Raji (cell line): ENCODE results near the gene P3H2.

Experiments used
- POLR2A ChIP-seq: IDR thresholded peaks from 2 replicates; pipeline ENCODE4 v1.6.1; 2011; ENCODE audit warnings: low read depth, low read length, control low read depth; ENCODE audit not compliant: insufficient read depth

P3H2 gene

DNA sequence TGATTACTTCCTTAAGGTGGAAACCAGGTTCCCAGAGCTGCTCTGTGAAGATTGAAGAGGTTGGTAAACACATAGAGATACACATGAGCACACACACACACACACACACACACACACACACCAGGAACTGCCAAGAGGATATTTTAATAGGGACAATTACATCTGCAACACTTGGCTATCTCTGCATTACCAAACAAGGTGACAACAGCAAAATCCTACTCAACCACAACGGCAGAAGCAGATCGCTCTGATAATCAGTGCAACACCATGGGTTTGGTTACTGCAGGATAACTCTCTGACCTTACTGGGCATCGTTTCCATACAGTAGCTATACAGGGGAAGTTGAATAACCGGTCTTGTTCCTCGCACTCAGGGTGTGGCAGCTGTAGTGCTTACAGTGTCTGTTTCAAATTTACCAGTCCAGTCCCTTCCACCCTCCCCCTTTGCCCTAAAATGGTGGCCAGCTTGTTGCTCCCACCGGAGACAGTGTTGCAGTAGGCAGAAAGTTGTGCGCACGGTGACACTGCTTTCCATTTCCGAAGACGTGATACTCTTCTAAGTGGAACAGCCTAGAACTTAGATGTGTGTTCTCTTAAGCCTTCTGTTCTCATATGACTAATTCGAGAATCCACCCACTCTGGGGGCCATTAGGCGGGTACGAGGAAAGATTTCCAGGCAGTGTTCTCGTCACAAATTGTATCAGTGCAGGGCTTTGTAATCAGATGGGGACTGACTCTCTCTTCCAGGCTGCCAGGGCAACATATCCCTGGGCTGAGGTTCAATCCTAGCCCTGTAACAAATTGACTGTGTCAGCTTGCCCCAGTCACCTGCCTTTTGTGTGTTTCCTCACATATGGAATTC is 176.2 kb downstream of the P3H2 start:
- TF ChIP-seq POLR2A = no peak

DNA sequence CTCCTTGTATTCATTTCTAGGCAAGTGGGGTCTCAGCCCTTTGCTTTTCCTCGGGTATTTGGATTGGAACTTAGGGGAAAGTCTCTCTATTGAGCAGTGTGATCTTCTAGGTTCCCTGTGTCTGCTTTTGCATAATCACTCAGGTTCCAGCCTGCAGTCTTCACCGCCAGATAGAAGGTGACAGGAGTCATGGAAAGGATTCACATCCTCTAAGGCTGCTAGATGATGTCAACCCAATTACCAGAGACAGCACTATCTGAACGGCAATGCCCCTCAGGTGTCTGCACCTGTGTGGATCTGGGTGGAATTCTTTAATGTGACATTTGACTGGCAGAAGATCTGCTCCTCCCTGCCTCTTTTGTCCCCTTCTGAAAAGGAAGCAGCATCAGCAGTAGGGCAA is 177.7 kb downstream of the P3H2 start:
- no peak for TF ChIP-seq POLR2A

DNA sequence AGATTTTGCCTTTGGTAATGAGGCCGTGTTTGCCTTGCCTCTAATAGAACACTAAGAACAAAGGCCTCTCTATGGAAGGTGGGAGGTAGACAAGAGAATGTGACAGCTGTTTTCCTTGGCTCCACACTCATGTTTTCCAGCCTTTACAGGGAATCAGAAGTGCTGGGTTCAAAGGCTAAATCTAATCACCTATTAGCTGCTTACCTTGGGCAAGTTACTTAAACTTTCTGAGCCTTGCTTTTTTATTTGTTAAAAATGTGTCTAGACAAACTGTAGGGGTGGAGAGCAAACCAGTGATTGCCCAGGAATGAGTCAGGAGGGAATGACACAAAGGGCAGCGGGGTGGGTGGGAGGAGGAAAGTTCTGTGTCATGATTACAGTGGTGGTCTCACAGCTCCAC is 179.0 kb downstream of the P3H2 start:
- TF ChIP-seq POLR2A = no peak

DNA sequence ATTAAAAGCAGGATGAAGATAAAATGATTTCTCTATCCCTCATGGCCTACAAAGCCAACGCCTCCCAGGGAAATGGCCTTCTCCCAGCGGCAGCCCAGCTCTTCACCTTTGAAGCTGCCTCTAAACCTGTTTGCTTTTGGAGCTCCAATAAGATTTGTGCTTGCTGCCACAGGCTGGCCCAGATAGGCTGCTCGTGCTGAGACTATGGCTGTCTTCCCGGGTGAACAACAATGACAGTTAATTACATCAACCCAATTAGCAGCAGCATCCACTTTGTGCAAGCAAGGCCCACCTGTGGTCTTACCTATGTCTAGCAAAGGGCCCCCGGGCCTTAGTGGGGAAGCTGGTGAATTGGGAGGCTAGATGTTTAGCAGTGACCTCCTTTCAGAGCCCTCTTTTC is 179.6 kb downstream of the P3H2 start:
- no peak for TF ChIP-seq POLR2A

DNA sequence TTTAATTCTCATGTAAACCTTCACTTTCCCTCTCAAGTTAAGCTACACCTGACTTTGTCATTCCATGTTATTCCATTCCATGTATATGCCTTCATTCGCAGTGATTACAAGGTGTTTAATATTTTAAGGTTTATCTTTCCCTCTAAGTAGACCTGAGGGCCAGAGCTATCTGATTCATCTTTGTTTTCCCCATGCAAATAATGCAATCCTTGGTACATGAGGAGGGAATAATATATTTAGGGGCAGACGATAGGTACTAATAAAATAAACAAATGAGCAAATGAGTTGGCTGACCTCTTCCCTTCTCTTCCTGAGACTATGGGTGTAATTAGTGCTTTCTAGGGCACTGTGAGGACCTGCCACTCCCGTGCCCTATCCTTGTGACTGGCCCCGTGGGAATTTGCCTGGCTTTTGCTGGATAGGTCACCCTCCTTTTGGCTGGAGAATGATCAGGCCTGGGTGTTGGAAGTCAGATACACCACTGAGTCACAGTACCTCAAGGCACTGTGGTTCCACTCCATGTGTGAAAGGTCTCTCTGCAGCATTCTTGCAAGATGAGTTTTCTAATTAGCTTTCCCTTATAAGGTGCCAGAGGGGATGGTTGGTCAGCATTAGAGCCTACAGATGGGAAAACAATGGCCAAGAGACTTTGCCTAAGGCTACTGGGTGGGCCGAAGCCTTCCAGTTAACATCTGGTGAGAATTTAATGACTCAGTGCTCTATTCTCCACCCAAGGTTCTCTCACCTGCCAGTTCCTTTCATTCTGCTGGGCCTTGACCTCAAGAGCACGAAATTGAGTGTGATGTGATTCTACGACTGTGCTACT is 183.2 kb downstream of the P3H2 start:
- no peak for TF ChIP-seq POLR2A

GRCh38 chr3:189936201-189936945 is 184.3 kb downstream of the P3H2 start:
- no peak for TF ChIP-seq POLR2A

- no peak for TF ChIP-seq POLR2A
Measured at GRCh38 chr3:189927975-189928895, 192.5 kb downstream of the P3H2 start.

DNA sequence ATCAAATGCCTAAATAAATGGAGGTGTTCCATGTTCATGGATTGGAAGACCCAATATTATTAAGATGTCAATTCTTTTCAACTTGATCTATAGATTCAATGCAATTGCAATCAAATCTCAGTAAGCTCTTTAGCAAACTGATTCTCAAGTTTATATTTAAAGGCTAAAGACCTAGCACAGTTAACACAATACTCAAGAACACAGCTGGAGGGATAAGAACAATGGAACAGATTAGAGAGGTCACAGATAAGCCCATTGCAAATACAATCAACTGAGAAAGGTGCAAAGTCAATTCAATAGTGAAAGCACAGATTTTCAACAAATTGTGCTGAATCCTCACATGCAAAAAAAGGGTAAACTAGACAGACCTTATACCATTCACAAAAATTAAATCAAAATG is 198.9 kb downstream of the P3H2 start:
- TF ChIP-seq POLR2A = no peak

DNA sequence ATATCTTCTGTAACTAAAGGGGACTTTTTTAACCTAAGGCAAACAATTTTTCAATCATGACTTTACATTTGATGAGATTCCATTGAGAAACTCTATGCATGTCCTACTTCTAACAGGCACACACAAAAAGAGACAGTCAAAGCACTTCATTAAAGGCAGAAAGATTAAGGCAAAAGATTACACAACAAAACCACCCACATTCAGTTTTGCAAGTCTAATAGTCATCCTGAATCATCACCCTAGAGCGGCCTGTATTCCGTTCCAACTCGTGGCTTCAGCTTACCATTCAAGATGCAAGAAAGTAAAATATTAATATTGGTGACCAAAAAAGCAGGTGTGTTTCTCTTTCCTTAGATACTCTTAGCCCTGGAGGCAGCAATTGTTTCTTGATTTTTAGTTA is 205.9 kb downstream of the P3H2 start:
- TF ChIP-seq POLR2A = no peak

DNA sequence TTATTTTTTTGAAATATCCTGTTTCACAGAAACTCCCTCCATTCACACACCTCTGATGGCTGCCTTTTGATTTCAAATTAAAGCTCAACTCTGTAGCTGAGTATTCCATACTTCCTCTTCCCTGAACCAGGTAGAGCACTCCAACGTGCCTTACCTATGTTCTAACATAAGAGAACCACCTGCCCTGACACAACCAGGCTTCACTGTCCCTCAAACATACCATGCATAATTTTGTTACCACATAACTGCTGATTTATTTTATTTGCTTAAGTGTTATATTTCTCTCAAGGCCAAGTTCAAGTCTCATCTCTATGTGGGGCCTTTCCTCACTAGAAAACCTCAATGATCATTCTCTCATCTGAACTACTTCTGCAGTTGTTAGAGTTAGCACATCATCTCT is 209.7 kb downstream of the P3H2 start:
- no peak for TF ChIP-seq POLR2A

GRCh38 chr3:189909573-189909972 is 211.1 kb downstream of the P3H2 start:
- TF ChIP-seq POLR2A = no peak

GRCh38 chr3:189909139-189909538 is 211.6 kb downstream of the P3H2 start:
- TF ChIP-seq POLR2A = no peak

DNA sequence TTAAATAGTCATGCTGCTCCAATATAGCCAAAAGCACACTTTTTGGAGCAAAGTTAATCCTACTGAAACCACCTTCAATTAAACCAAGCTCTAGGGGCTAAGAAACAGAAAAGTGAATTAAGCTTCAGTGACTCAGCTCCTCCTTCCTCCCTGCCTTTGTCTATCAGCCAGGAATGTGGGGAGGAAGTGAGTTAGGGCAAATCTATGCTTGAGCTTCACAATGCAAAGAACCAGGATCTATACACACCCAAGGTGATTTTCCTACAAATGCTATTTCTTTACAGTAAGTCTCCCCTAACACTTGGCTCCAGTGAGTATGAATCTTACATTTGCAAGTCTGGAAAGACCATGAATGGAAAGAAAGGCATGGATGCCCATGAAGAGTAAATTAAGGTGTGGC is 212.1 kb downstream of the P3H2 start:
- TF ChIP-seq POLR2A = no peak

DNA sequence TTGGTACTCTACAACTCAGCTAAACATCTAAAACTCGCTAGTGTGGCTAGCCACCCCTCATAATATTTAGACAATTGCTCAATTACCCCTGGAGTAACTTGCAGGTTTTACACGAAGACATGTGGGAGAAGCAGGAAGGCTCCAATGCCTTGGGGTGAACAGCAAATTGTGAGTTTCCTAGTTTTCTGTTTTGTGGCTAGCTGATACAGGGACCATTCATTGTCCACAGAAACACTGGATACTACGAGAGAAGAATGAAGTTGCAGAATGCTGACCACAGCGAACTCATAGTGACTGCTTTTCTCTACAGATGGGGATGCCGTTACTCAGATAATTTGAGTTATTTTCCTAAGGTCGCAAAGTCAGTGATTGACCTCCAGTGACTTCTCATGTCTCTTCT is 212.9 kb downstream of the P3H2 start:
- no peak for TF ChIP-seq POLR2A
